Measurements from ENCODE around the gene IRAG1. TPM values are rescaled to one million over a fixed set of nuclear protein-coding genes. Genes with fewer than 3 reads are reported as not detected.
A peak's percentile ranks its signal among the peaks of the same experiment; 100 is the strongest.

The IRAG1 gene, protein sequence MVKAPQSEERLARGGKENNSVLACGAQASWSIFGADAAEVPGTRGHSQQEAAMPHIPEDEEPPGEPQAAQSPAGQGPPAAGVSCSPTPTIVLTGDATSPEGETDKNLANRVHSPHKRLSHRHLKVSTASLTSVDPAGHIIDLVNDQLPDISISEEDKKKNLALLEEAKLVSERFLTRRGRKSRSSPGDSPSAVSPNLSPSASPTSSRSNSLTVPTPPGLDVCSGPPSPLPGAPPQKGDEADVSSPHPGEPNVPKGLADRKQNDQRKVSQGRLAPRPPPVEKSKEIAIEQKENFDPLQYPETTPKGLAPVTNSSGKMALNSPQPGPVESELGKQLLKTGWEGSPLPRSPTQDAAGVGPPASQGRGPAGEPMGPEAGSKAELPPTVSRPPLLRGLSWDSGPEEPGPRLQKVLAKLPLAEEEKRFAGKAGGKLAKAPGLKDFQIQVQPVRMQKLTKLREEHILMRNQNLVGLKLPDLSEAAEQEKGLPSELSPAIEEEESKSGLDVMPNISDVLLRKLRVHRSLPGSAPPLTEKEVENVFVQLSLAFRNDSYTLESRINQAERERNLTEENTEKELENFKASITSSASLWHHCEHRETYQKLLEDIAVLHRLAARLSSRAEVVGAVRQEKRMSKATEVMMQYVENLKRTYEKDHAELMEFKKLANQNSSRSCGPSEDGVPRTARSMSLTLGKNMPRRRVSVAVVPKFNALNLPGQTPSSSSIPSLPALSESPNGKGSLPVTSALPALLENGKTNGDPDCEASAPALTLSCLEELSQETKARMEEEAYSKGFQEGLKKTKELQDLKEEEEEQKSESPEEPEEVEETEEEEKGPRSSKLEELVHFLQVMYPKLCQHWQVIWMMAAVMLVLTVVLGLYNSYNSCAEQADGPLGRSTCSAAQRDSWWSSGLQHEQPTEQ
- under 1 TPM in 1 of 3 donors, not detected in 2; 0.41 TPM for polyA plus RNA-seq

DNA sequence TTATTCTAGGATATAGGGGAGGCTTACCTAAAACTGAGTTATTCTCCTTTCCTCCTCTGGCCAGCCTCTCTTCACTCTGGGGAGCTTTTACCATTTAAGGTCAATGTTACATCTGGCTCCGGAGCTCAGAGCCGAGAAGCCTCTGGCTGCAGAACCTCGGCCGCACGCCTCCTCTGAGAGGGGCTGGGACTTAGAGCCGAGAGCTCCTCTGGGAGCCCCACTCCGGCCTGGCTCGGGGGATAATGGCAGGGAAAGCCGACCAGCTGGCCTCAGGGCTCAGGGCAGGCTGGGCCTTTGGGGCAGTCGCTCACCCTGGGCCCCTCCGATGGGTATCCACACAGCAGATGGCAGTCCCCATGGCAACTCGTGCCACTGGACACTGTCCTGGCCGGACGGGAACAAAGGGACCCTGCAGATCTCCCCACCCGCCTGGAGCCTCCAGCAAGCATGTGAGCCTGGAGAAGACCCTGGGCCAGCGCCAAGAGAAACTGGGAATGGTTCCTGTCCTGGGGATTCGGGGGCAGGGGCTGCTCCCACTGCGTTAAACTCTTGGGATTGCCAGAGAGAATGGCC lies at the start of gene IRAG1:
Gene IRAG1, minus strand, starts transcription at position 247 of the 573 bp plus-strand sequence. Its CDS starts 153 bp downstream, at position 94.
- H3K4me3 Mint-ChIP-seq: no peak within 1 kb of the TSS
- H3K27me3 Mint-ChIP-seq (ENCODE audit: low read depth in 3 of 3): peaks cover 0 to 5% (median 2%) of the 10 kb centered on the region in 3 donors
- H3K36me3 Mint-ChIP-seq: no peaks in the 10 kb centered on the region
- H3K9me3 Mint-ChIP-seq: no peaks in the 10 kb centered on the region
- DNase-seq: no peak
- no peak within 1 kb of the TSS for H3K27ac Mint-ChIP-seq
- no peaks in the 10 kb centered on the region for H3K4me1 Mint-ChIP-seq

DNA sequence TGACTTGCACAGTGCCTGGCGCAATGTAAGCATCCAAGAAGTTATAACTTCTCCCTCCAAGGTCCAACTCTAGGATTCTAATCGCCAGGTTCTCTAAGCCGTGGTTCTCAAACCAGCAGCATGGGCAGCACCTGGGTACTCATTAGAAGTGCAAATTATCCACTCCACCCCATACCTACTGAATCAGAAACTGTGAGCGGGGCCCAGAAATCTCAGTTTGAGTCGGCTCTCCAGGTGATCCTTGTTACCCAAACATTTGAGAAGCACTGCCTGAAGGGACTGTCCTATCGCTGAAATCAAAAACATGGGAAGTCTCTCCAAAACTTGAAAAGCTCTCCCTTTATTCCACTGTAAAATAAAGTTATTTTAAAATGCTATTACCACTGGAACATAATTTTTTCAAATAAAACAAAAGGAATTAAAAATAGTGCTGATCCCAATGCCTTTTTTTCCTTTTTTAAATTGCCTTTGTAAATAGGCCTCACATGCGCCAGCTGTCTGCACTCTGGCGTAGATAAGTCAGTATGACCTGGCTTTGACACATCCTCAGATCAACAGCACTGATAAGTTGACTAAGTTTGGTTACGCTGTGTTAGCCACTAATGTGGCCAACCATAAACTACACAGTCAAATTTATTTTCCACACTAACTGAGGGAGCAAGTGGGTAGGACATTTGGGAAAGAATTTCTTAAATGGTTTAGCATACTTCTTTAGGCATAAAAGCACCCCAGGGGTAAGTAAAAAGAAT lies 49.1 kb upstream of the IRAG1 start:
- DNase-seq: peak; percentile 55 to 69 (median 69)
- Mint-ChIP-seq H3K4me3 (peak overlapping the region; percentile 68 to 88 (median 80)), H3K9me3 (no peaks in the 10 kb centered on the region), H3K36me3 (no peaks in the 10 kb centered on the region), H3K4me1 (peaks cover 37 to 39% of the 10 kb centered on the region in 2 donors), H3K27ac (peak overlapping the region; percentile 79 to 96 (median 88)), H3K27me3 (ENCODE audit: low read depth in 3 of 3) (peaks cover 4 to 10% (median 9%) of the 10 kb centered on the region in 3 donors)

DNA sequence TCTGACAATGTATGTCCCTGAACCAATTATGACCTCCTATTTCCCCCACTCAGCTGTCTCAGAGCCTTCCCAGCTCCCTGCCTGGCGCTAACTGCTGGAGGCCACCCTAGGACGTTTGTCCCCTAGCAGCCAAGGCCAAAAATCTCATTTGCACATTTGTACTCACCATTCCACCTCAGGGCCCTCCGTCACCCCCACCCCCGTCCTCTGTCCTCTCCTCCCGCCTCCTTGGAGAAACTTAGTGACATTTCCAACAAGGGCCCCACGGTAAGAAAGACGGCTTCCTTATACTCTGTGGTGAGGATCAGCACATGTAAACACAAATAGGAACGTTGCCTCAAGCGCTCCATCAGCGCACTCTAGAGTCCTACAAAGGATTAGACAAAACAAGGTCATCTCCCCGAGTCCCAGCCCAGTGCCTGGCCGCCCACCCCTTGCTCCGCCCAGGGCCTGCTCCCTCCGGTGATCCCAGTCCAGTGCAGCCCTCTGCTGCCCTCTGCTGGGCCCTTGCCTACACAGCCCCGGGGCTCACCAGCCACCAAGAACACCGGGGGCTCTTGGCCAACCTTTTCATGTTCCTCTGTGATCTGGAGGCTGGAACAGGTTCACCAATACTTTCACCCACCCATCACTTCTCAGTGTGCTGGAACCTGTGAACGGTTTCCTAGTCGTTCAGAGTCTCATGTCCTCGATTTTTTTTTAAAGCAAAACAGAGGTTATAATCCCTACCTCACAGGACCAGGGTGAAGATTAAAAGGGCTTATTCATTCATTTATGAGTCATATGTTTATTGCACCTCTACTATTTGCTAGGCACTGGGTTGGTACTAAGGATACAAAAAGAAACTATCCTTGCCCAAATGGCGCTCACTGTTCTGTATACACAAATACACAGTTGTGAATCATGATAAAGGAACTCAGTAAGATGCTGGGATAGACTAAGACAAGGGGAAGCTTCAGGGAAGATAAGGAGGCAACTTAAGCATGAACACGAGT lies 42.2 kb upstream of the IRAG1 start:
- Mint-ChIP-seq H3K36me3 (no peaks in the 10 kb centered on the region), H3K9me3 (no peaks in the 10 kb centered on the region), H3K27ac (peak overlapping the region in 4 of 6 donors; percentile 1 to 88 (median 46)), H3K4me3 (peak overlapping the region in 4 of 5 donors; percentile 46 to 77 (median 73)), H3K27me3 (ENCODE audit: low read depth in 3 of 3) (peaks cover 0 to 3% (median 2%) of the 10 kb centered on the region in 3 donors), H3K4me1 (peaks cover 9 to 16% of the 10 kb centered on the region in 2 donors)
- peak; percentile 84 to 86 (median 84) for DNase-seq

DNA sequence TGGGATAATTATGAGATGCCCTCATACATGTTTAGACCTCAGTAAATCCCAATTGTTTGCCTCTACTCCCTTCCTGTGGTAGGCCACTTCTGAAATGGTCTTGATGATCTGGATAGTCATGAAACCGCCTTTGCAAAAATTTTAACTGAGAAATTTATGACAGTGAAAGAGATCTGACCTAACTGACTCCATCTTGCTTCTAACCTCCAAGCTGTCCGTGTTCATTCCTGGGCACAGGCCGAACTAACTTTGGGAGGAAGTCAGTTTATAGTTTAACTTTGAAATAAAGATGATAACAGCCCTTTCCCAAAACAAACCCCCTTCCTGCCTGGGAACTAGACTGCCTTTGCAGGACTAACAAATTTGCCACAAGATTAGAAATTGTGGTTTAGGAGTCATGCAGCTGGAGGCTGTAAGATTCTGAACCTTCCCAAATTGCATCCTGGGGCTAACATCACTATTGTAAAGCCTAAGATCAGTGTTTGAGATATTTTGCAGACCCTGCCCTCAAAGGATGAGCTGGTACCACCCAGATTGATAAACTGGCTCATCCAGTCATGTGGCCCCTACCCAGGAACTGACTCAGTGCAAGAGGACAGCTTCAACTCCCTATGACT lies 37.6 kb upstream of the IRAG1 start:
- Mint-ChIP-seq H3K27me3 (ENCODE audit: low read depth in 3 of 3) (peaks cover 2 to 6% (median 3%) of the 10 kb centered on the region in 3 donors), H3K4me1 (peaks cover 8 to 9% of the 10 kb centered on the region in 2 donors), H3K36me3 (no peaks in the 10 kb centered on the region), H3K9me3 (no peaks in the 10 kb centered on the region), H3K4me3 (no peak overlapping the region), H3K27ac (no peak overlapping the region)
- DNase-seq: no peak

DNA sequence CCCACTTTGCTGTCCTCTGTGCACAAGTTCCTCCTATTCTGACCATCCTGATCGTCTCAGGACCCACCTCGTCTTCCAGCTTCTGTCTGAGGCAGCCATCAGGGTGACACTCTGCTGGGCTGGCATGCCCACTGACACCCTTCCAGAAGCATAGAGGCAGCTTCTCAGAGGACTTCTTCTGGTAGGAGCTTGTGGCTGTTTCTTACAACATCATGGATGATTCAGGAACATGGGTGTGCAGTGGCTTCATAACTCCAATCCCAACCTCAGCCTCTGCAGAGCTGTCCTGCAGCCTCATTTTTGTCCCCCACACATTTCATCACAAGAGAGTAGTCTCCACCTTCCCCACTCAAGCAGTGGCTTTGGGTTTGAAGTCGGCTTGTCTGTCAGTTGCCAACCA lies 36.6 kb upstream of the IRAG1 start:
- Mint-ChIP-seq H3K9me3 (no peaks in the 10 kb centered on the region), H3K27ac (no peak overlapping the region), H3K4me1 (no peaks in the 10 kb centered on the region), H3K27me3 (ENCODE audit: low read depth in 3 of 3) (peaks cover 0 to 6% (median 2%) of the 10 kb centered on the region in 3 donors), H3K4me3 (no peak overlapping the region), H3K36me3 (no peaks in the 10 kb centered on the region)
- DNase-seq: no peak

DNA sequence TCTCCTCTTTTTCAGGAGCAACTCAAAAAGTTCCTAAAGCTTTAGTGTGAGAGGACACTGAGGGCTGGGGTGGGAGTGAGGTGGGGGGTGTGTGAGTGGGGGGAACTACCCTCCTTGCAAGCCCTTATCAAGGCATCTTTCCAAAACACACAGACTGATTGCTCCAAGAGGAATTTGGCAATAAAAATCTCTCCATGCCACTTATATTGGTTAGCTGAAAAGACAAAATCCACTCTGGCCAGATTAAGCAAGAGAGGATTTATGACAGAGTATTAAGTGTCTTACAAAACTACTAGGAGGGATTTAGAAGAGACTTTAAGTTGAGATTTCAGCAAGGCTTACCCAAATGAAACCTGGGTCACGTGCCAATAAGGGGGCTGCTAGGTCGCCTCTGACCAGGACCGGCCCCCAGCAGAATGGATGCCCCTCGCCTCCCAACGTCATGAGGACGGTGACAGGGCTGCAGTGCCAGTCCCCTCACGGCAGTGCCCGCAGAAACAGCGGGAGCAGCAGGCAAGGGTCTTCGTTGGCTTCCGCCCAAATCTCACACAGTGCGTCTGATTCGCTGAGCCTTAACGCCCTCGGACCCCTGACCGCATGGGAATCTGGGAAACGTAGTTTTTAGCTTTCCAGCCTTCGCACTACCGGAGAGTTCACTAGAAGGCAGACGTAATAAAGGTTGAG lies 35.4 kb upstream of the IRAG1 start:
- Mint-ChIP-seq H3K27ac (no peak overlapping the region), H3K4me1 (no peaks in the 10 kb centered on the region), H3K36me3 (no peaks in the 10 kb centered on the region), H3K4me3 (no peak overlapping the region), H3K27me3 (ENCODE audit: low read depth in 3 of 3) (peaks cover 0 to 6% (median 2%) of the 10 kb centered on the region in 3 donors), H3K9me3 (no peaks in the 10 kb centered on the region)
- DNase-seq: no peak

DNA sequence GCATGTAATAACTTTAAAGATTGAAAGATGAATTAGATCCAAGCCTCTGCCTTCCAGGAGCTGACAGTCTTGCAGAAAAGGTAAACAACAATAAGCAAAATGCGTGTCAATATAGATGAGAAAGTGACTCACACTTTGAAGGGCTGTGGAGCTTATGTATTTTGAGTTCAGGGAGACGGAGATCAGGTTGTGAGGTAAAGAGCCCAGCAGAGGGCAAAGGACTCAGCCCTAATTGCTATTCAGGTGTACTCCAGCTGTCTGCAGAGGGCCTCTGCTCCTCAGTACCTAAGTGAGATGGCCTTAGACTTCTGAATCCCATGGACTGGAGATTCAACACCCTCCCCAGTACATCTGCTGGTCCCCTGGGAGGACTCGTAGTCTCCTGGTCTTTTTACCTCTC lies 34.6 kb upstream of the IRAG1 start:
- H3K4me1 Mint-ChIP-seq: no peaks in the 10 kb centered on the region
- H3K9me3 Mint-ChIP-seq: no peaks in the 10 kb centered on the region
- H3K4me3 Mint-ChIP-seq: no peak overlapping the region
- H3K27ac Mint-ChIP-seq: no peak overlapping the region
- peaks cover 0 to 8% (median 2%) of the 10 kb centered on the region in 3 donors for H3K27me3 Mint-ChIP-seq (ENCODE audit: low read depth in 3 of 3)
- no peak for DNase-seq
- no peaks in the 10 kb centered on the region for H3K36me3 Mint-ChIP-seq

DNA sequence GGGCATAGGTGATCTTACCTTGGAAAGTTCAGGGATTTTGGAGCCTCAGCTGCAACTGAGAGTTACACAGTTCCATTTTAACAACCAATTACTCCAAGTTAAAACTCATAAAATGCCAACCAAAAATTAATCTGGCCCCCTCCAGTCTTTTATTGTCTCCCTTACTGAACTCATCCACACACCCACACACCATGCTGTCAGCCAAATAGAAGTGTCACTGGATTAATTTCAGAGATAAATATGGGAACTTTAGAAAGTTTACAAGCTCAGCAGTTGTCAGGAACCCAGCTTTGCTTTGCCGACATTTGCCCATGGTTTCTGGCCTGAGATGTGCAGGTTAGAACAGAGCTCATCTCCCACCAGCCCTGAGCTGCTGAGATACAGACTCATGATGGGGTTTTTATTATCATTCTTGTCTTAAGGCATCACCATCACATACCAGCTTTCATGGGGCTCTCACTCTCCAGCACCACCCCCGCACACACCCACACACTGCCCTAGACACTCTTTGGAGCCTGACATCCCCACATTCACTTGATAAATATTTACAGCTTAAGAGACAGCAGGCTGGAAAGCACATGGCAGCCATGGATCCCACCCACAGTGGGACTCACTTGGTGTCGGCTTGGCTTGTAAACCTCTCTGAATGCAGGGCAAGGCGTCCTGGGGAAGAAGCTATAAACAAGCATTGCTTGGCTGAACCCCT lies 33.7 kb upstream of the IRAG1 start:
- Mint-ChIP-seq H3K27me3 (ENCODE audit: low read depth in 3 of 3) (peaks cover 0 to 8% (median 2%) of the 10 kb centered on the region in 3 donors), H3K27ac (no peak overlapping the region), H3K4me3 (no peak overlapping the region), H3K9me3 (no peaks in the 10 kb centered on the region), H3K36me3 (no peaks in the 10 kb centered on the region), H3K4me1 (no peaks in the 10 kb centered on the region)
- DNase-seq: no peak

DNA sequence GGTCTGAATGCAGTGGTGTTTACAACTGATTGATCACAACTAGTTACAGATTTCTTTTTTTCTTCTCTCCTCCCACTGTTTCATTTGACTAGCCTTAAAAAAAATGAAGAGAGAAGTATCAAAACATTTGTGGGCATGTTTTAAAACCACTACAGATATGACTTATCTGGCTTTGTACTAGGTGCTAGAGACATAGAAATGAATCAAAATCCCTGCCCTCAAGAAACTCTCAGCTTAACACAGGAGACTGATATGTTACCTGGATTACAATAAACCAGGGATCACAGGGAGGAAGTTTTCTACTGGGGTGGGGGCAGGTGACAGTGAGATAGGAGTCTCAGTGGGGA lies 32.3 kb upstream of the IRAG1 start:
- peaks cover 0 to 11% (median 0%) of the 10 kb centered on the region in 3 donors for H3K27me3 Mint-ChIP-seq (ENCODE audit: low read depth in 3 of 3)
- peak overlapping the region in 1 of 6 donors; percentile 36 for H3K27ac Mint-ChIP-seq
- no peaks in the 10 kb centered on the region for H3K4me1 Mint-ChIP-seq
- DNase-seq: no peak
- no peak overlapping the region for H3K4me3 Mint-ChIP-seq
- no peaks in the 10 kb centered on the region for H3K9me3 Mint-ChIP-seq
- H3K36me3 Mint-ChIP-seq: no peaks in the 10 kb centered on the region

DNA sequence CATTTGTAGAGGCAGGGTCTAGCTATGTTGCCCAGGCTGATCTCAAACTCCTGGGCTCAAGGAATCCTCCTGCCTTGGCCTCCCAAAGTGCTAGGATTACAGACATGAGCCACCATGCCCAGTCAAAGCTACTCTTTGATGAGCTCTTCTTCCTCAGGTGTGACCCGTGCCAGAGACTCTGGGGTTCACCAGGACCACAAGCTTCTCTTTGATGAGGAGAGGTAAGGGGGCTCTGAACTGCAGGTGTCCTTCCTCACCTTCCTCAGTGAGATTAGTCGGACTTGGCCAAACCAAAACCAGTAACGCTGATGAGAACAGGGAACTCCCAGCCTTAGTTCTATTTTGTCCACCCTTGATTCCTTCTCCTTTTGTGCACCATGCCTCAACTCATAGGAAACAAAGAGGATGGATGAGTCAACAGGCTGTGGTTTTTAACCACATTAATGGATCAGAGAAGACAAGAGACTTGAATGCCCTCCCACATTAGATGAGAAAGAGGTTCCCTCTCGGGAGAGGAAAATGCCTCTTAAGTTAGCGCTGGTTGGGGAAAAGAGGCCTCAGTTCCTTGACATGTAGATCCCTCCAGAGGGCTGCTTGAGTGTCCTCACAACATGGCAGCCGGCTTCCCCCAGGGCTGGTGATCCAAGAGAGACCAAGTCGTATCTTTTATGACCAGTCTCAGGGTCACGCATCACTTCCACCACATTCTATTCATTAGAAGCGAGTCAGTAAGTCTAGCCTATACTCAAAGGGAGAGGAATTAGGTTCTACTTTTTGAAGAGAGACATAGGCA lies 31.8 kb upstream of the IRAG1 start:
- H3K4me1 Mint-ChIP-seq: no peaks in the 10 kb centered on the region
- H3K4me3 Mint-ChIP-seq: no peak overlapping the region
- no peak for DNase-seq
- H3K9me3 Mint-ChIP-seq: no peaks in the 10 kb centered on the region
- peaks cover 0 to 11% (median 0%) of the 10 kb centered on the region in 3 donors for H3K27me3 Mint-ChIP-seq (ENCODE audit: low read depth in 3 of 3)
- H3K36me3 Mint-ChIP-seq: no peaks in the 10 kb centered on the region
- no peak overlapping the region for H3K27ac Mint-ChIP-seq

All from immature natural killer cell (primary cell).